Endothelial cell of umbilical vein (primary cell): Measurements from ENCODE around the gene RNF111. TPM values are rescaled to one million over a fixed set of nuclear protein-coding genes. Genes with fewer than 3 reads are reported as not detected.

ENCODE experiments used
- BruUV-seq: library from RNA; stranded (reverse); fragments of 400-500 nt; replicated peaks from 2 replicates; lab custom pipeline; 2021; lab: Mats Ljungman, UMichigan
- CTCF ChIA-PET: fragments of 300-600, 350-600 bp; sonication (Branson Sonifier 250); formaldehyde crosslinking; loops from one replicate; lab custom pipeline; 2021; ENCODE audit warnings: antibody characterized with exemption, inconsistent platforms; lab: Charles Lee
- POLR2A ChIA-PET: fragments of 300-600, 350-600 bp; sonication (Branson Sonifier 250); formaldehyde crosslinking; loops from one replicate; lab custom pipeline; 2021; ENCODE audit warnings: antibody characterized with exemption, inconsistent platforms; lab: Charles Lee
- DNase-seq: peaks from one replicate; pipeline ENCODE4 v3.0.0-alpha.2; 2011; ENCODE audit warnings: low read depth, low spot score
- FAIRE-seq: peaks from 2 replicates; lab custom pipeline; 2011; peaks lifted over from hg19 to GRCh38; lab: Jason Lieb, UNC
- H2AFZ ChIP-seq: 2 replicates; pipeline ENCODE4 v1.6.0; 2012; ENCODE audit warnings: low read depth, low read length, control low read depth, inconsistent platforms
- H3K27ac ChIP-seq: 2 replicates; pipeline ENCODE4 v1.5.1; 2011; ENCODE audit warnings: low read depth, mild to moderate bottlenecking, control low read depth, low read length, moderate library complexity; ENCODE audit not compliant: insufficient read depth
- H3K27me3 ChIP-seq, 2 experiments: 2 replicates each; pipeline versions ENCODE4 v1.6.0 to v1.6.1; 2011; ENCODE audit warnings: low read length in 2 of 2, mixed read lengths in 1 of 2; ENCODE audit not compliant: control insufficient read depth in 2 of 2, insufficient read depth in 2 of 2
- H3K36me3 ChIP-seq, 2 experiments: 2 replicates in 1 of 2; 3 replicates in 1 of 2; pipeline ENCODE4 v1.5.1; 2011; ENCODE audit warnings: low read length in 2 of 2, mild to moderate bottlenecking in 1 of 2, moderate library complexity in 1 of 2; ENCODE audit not compliant: control insufficient read depth in 2 of 2, insufficient read depth in 2 of 2; ENCODE audit errors: extremely low read depth in 1 of 2
- H3K4me1 ChIP-seq: 3 replicates; pipeline ENCODE4 v1.5.1; 2011; ENCODE audit warnings: mild to moderate bottlenecking, low read length; ENCODE audit not compliant: control insufficient read depth, insufficient read depth; ENCODE audit errors: extremely low read depth
- H3K4me2 ChIP-seq: 2 replicates; pipeline ENCODE4 v1.6.1; 2011; ENCODE audit warnings: low read length, control low read depth, mixed read lengths; ENCODE audit not compliant: insufficient read depth
- H3K4me3 ChIP-seq, 3 experiments: fragments of 200-600 bp in 1 of 3; sonication (generic), shearing (Covaris generic) in 1 of 3; replicated peaks in 1 of 3; 2 replicates each; pipeline ENCODE4 v1.5.1; 2011 to 2016; ENCODE audit warnings: control low read depth in 3 of 3, low read length in 3 of 3, mild to moderate bottlenecking in 2 of 3, inconsistent platforms in 1 of 3, low read depth in 1 of 3, moderate library complexity in 1 of 3; ENCODE audit not compliant: insufficient read depth in 1 of 3
- H3K79me2 ChIP-seq: 2 replicates; pipeline ENCODE4 v1.6.0; 2012; ENCODE audit warnings: low read length, inconsistent platforms; ENCODE audit not compliant: control insufficient read depth, insufficient read depth
- H3K9ac ChIP-seq: replicated peaks from 2 replicates; pipeline ENCODE3; 2011; ENCODE audit warnings: low read length, control low read depth; ENCODE audit not compliant: insufficient read depth; ENCODE audit errors: extremely low read depth
- H3K9me1 ChIP-seq: replicated peaks from 3 replicates; pipeline ENCODE4 v1.6.0; 2011; ENCODE audit warnings: mild to moderate bottlenecking, low read length; ENCODE audit not compliant: control insufficient read depth, insufficient read depth; ENCODE audit errors: extremely low read depth
- H3K9me3 ChIP-seq: replicated peaks from 2 replicates; pipeline ENCODE4 v1.5.1; 2012; ENCODE audit warnings: low read length, inconsistent platforms; ENCODE audit not compliant: control insufficient read depth, insufficient read depth
- H4K20me1 ChIP-seq: replicated peaks from 2 replicates; pipeline ENCODE3; 2011; ENCODE audit warnings: mild to moderate bottlenecking, low read length; ENCODE audit not compliant: control insufficient read depth, insufficient read depth; ENCODE audit errors: extremely low read depth
- EZH2 ChIP-seq: IDR thresholded peaks from 2 replicates; pipeline ENCODE4 v1.6.1; 2012; ENCODE audit warnings: borderline replicate concordance, low read depth, mild to moderate bottlenecking, moderate library complexity, low read length, inconsistent platforms; ENCODE audit not compliant: severe bottlenecking
- FOS ChIP-seq: IDR thresholded peaks from 2 replicates; pipeline ENCODE4 v1.6.1; 2011; ENCODE audit warnings: mild to moderate bottlenecking, low read length, moderate library complexity, borderline replicate concordance; ENCODE audit not compliant: insufficient read depth
- GATA2 ChIP-seq: IDR thresholded peaks from 2 replicates; pipeline ENCODE4 v1.7.0; 2011; ENCODE audit warnings: low read depth, mild to moderate bottlenecking, moderate library complexity, mixed read lengths, low read length; ENCODE audit not compliant: insufficient read length, insufficient read depth
- JUN ChIP-seq: IDR thresholded peaks from 2 replicates; pipeline ENCODE4 v1.6.1; 2011; ENCODE audit warnings: borderline replicate concordance, low read depth; ENCODE audit not compliant: insufficient read length, insufficient read depth
- POLR2A ChIP-seq: IDR thresholded peaks from 2 replicates; pipeline ENCODE4 v1.6.1; 2012; ENCODE audit warnings: low read depth, mild to moderate bottlenecking, control low read depth, low read length
- POLR2AphosphoS5 ChIP-seq: IDR thresholded peaks from 2 replicates; pipeline ENCODE4 v1.6.1; 2012; ENCODE audit warnings: low read depth, mild to moderate bottlenecking, control low read depth, low read length, moderate library complexity; ENCODE audit not compliant: insufficient read depth
- dilution Hi-C: fragments of 300-500 bp; cut with MboI; formaldehyde crosslinking; loops from one replicate; pipeline ENCODE4 v1.15.0; 2019; ENCODE audit warnings: low sequenced_read_pairs; ENCODE audit not compliant: extremely low pct_ligation_motif_present
- intact Hi-C: fragments of 100-400 bp; cut with micrococcal nuclease; formaldehyde crosslinking; loops from one replicate; pipeline ENCODE4 v1.10.0; 2022
- polyA plus RNA-seq, 4 experiments: library from polyadenylated mRNA; depleted of rRNA in 3 of 4; stranded (reverse) in 3 of 4; unstranded in 1 of 4; fragments of >200 nt; gene quantifications; 2 replicates each; pipeline versions ENCODE4 v1.2.1 to v1.2.3, GENCODE V29; 2011 to 2012; ENCODE audit warnings: missing spikeins in 1 of 4
- total RNA-seq: library from RNA; stranded (reverse); gene quantifications from 2 replicates; pipeline ENCODE4 v1.2.3, GENCODE V29; 2021
- TF ChIP-seq, protein P1 (sequence below): IDR thresholded peaks from 2 replicates; pipeline ENCODE4 v1.6.1; 2011; ENCODE audit not compliant: insufficient read depth, insufficient read length

RNF111 gene
- total and polyA plus RNA-seq, 2 donors (not counting 3 experiments of a cell fraction or from before 2014, with no cell fraction given), result 22.3 to 42.6 TPM

- Histone ChIP-seq H3K9me3 (no peaks in the 10 kb centered on the region), H3K27ac (no peak overlapping the region), H3K4me3 (no peak overlapping the region), H3K4me2 (no peak overlapping the region), H3K36me3 (peaks cover 5 to 7% of the 10 kb centered on the region in 2 experiments), H3K4me1 (no peaks in the 10 kb centered on the region), H2AFZ (no peak overlapping the region), H3K79me2 (peaks cover 15% of the 10 kb centered on the region), H3K27me3 (no peaks in the 10 kb centered on the region), H3K9me1 (no peaks in the 10 kb centered on the region), H4K20me1 (no peaks in the 10 kb centered on the region), H3K9ac (no peak overlapping the region)
- FAIRE-seq, result no peak
- ChIA-PET POLR2A (no interaction called here), CTCF (interaction anchor here (0.7 to 1.5 kb wide), 3 partner anchors 21 to 821 kb away, joined by 3 to 5 read pairs (median 4); no protein-coding TSS in a partner anchor)
- DNase-seq, result no peak
- intact Hi-C loops (no loop called here), dilution Hi-C loops (no loop called here)
- no TSS peak for BruUV-seq
- TF ChIP-seq GATA2, result no peak
- TF ChIP-seq EZH2, result no peak
- TF ChIP-seq JUN, result no peak
Measured at GRCh38 chr15:59052915-59053407, 65.5 kb downstream of the RNF111 start.

DNA sequence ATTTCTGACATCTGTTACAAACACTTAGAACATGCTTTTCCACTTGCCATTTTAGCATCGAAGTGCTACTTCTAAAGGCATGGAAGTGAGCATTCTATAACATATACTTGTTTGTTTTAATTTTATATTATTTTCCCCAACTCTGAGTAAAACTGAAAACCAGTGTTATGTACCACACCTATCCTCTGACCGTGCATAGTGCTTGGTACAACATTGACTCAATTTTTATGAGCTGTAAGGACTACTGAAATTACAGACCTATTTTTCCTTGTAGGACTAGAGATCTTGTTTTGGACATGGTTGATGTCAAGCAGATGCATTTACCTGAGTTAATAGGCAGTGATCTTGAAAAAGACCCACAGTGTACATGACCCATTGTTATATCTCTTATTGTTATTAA, 66.0 kb downstream of the RNF111 start:
- DNase-seq, result no peak
- ChIA-PET CTCF (interaction anchor here (0.6 kb wide), 1 partner anchor 73 kb away, joined by 3 read pairs; no protein-coding TSS in a partner anchor), POLR2A (no interaction called here)
- peaks cover 6 to 9% of the 10 kb centered on the region in 2 experiments for H3K36me3 ChIP-seq
- no peaks in the 10 kb centered on the region for H3K27me3 ChIP-seq
- no peak overlapping the region for H2AFZ ChIP-seq
- no TSS peak for BruUV-seq
- H3K4me1 ChIP-seq, result no peaks in the 10 kb centered on the region
- H3K27ac ChIP-seq, result no peak overlapping the region
- FAIRE-seq, result no peak
- H3K9me3 ChIP-seq, result no peaks in the 10 kb centered on the region
- no peaks in the 10 kb centered on the region for H3K9me1 ChIP-seq
- H3K4me2 ChIP-seq, result no peak overlapping the region
- TF ChIP-seq GATA2, result no peak
- TF ChIP-seq EZH2, result no peak
- TF ChIP-seq POLR2AphosphoS5, result no peak
- no peak for TF ChIP-seq FOS
- TF ChIP-seq, protein P1, sequence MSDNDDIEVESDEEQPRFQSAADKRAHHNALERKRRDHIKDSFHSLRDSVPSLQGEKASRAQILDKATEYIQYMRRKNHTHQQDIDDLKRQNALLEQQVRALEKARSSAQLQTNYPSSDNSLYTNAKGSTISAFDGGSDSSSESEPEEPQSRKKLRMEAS, result no peak
- TF ChIP-seq JUN, result no peak
- no peak for TF ChIP-seq POLR2A
- dilution Hi-C loops (no loop called here), intact Hi-C loops (no loop called here)
- H4K20me1 ChIP-seq, result no peaks in the 10 kb centered on the region
- H3K4me3 ChIP-seq, result no peak overlapping the region
- H3K79me2 ChIP-seq, result peaks cover 11% of the 10 kb centered on the region
- no peak overlapping the region for H3K9ac ChIP-seq
